Ishikawa (cell line): ENCODE data around the gene CALN1.

Experiments
- CEBPB ChIP-seq: IDR thresholded peaks from 2 replicates; pipeline ENCODE4 v1.6.1; 2012
- CREB1 ChIP-seq: IDR thresholded peaks from 2 replicates; pipeline ENCODE4 v1.6.1; 2012; ENCODE audit warnings: low read depth
- EGR1 ChIP-seq: IDR thresholded peaks from 2 replicates; pipeline ENCODE4 v1.6.1; 2012
- EP300 ChIP-seq: IDR thresholded peaks from 2 replicates; pipeline ENCODE4 v1.6.1; 2012; ENCODE audit warnings: borderline replicate concordance
- FOXM1 ChIP-seq: IDR thresholded peaks from 2 replicates; pipeline ENCODE4 v1.6.1; 2012; ENCODE audit warnings: low read depth, borderline replicate concordance
- MAX ChIP-seq: IDR thresholded peaks from 2 replicates; pipeline ENCODE4 v1.6.1; 2012
- NFIC ChIP-seq: IDR thresholded peaks from 2 replicates; pipeline ENCODE4 v1.6.1; 2012
- RAD21 ChIP-seq: IDR thresholded peaks from 2 replicates; pipeline ENCODE4 v1.6.1; 2012; ENCODE audit warnings: low read depth
- TAF1 ChIP-seq: IDR thresholded peaks from 2 replicates; pipeline ENCODE4 v1.6.1; 2012; ENCODE audit warnings: low read depth, mild to moderate bottlenecking
- TCF12 ChIP-seq: IDR thresholded peaks from 2 replicates; pipeline ENCODE4 v1.6.1; 2012; ENCODE audit warnings: low read depth
- TEAD4 ChIP-seq: IDR thresholded peaks from 2 replicates; pipeline ENCODE4 v1.6.1; 2012
- YY1 ChIP-seq: IDR thresholded peaks from 2 replicates; pipeline ENCODE4 v1.6.1; 2012; ENCODE audit warnings: low read depth
- ZBTB7A ChIP-seq: IDR thresholded peaks from 2 replicates; pipeline ENCODE4 v1.6.1; 2012; ENCODE audit warnings: low read depth
- TF ChIP-seq, protein P1 (sequence below): IDR thresholded peaks from 2 replicates; pipeline ENCODE4 v1.6.1; 2012
- TF ChIP-seq, protein P2 (sequence below): IDR thresholded peaks from 2 replicates; pipeline ENCODE4 v1.6.1; 2012; ENCODE audit warnings: low read depth, mild to moderate bottlenecking

Gene CALN1

GRCh38 chr7:72190919-72191318 lies 221.2 kb downstream of the CALN1 start:
- no peak for TF ChIP-seq ZBTB7A
- TF ChIP-seq TAF1: no peak
- no peak for TF ChIP-seq CEBPB
- no peak for TF ChIP-seq TEAD4
- TF ChIP-seq MAX: no peak
- TF ChIP-seq NFIC: no peak
- TF ChIP-seq CREB1: no peak
- no peak for TF ChIP-seq TCF12
- TF ChIP-seq EGR1: no peak
- TF ChIP-seq, protein P1, sequence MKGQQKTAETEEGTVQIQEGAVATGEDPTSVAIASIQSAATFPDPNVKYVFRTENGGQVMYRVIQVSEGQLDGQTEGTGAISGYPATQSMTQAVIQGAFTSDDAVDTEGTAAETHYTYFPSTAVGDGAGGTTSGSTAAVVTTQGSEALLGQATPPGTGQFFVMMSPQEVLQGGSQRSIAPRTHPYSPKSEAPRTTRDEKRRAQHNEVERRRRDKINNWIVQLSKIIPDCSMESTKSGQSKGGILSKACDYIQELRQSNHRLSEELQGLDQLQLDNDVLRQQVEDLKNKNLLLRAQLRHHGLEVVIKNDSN: no peak
- TF ChIP-seq YY1: no peak
- no peak for TF ChIP-seq FOXM1
- no peak for TF ChIP-seq EP300
- TF ChIP-seq, protein P2, sequence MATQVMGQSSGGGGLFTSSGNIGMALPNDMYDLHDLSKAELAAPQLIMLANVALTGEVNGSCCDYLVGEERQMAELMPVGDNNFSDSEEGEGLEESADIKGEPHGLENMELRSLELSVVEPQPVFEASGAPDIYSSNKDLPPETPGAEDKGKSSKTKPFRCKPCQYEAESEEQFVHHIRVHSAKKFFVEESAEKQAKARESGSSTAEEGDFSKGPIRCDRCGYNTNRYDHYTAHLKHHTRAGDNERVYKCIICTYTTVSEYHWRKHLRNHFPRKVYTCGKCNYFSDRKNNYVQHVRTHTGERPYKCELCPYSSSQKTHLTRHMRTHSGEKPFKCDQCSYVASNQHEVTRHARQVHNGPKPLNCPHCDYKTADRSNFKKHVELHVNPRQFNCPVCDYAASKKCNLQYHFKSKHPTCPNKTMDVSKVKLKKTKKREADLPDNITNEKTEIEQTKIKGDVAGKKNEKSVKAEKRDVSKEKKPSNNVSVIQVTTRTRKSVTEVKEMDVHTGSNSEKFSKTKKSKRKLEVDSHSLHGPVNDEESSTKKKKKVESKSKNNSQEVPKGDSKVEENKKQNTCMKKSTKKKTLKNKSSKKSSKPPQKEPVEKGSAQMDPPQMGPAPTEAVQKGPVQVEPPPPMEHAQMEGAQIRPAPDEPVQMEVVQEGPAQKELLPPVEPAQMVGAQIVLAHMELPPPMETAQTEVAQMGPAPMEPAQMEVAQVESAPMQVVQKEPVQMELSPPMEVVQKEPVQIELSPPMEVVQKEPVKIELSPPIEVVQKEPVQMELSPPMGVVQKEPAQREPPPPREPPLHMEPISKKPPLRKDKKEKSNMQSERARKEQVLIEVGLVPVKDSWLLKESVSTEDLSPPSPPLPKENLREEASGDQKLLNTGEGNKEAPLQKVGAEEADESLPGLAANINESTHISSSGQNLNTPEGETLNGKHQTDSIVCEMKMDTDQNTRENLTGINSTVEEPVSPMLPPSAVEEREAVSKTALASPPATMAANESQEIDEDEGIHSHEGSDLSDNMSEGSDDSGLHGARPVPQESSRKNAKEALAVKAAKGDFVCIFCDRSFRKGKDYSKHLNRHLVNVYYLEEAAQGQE: no peak

- no peak for TF ChIP-seq TEAD4
These were observed 222.0 kb downstream of the CALN1 start for GRCh38 chr7:72190146-72190545.

DNA sequence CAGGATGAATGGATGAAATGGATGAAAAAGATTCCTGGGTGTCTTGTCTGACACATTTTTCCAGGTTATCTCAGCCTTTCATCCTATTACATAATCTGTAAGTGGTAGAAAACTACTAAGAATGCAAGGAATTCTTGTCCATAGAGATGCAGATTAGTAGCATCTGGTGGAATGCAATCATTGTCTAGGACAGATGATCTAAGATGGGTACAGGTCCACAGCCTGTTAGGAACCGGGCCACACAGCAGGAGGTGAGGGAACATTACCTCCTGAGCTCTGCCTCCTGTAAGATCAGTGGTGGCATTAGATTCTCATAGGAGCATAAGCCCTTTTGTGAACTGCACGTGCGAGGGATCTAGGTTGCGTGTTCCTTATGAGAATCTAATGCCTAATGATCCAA lies 225.0 kb downstream of the CALN1 start:
- TF ChIP-seq CEBPB (no peak), EGR1 (no peak), ZBTB7A (no peak), RAD21 (no peak), TEAD4 (no peak), FOXM1 (no peak), MAX (no peak), EP300 (no peak)
- TF ChIP-seq, protein P2: no peak

- TF ChIP-seq RAD21: 0 out of 2 replicates have a peak, but pooled peaks have one; percentile 18
- TF ChIP-seq CEBPB: no peak
These were observed 228.3 kb downstream of the CALN1 start for GRCh38 chr7:72183835-72184234.

DNA sequence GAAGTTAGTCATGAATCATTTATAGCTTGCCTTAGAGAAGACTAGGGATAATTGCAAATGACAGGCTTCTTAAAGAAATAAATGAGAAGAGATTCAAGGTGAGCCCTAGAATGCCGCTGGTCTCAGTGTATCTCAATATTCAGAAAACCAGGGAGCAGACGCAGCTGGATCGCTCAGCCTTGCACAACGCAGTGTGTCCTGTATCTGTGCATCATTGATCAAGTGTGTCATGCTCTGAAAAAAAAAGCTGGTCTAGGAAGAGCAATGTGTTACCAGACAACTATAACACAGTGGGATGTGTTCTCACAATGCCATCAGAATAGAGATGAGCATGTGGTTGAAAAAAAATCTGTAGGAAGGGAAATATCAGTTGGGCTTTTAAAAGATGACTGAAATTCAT lies 230.1 kb downstream of the CALN1 start:
- TF ChIP-seq, protein P1: no peak
- TF ChIP-seq TEAD4 (no peak), EGR1 (no peak), ZBTB7A (no peak), EP300 (no peak), YY1 (no peak), RAD21 (no peak), MAX (no peak), NFIC (no peak), TAF1 (no peak)
- TF ChIP-seq, protein P2: no peak

DNA sequence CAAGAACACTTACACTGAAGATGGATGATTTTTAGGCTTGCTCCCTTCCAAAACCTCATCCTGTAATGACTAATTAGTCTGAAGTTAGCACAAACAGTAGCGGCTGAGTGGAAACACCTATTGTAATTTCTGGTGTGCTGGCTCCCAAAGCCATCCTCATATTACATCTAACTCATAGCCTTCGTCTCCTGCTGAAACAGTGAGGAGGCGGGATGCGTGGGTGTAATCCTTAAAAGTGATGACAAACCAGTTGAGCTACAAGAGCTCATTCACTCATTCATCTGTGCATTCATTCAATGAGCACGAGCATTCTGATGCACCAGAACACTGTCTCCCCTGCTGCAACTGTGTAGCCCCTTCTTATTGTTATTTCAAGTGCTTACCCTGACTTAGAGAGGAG lies 235.3 kb downstream of the CALN1 start:
- TF ChIP-seq EP300: no peak
- TF ChIP-seq TAF1: no peak
- TF ChIP-seq, protein P1: no peak
- TF ChIP-seq, protein P2: no peak
- no peak for TF ChIP-seq CREB1
- no peak for TF ChIP-seq TEAD4
- TF ChIP-seq ZBTB7A: no peak
- TF ChIP-seq YY1: no peak
- TF ChIP-seq TCF12: no peak
- TF ChIP-seq CEBPB: no peak
- TF ChIP-seq MAX: no peak
- TF ChIP-seq RAD21: no peak
